ENCODE results near the gene RALGPS1. TPM values are rescaled to one million over a fixed set of nuclear protein-coding genes. Genes with fewer than 3 reads are reported as not detected.

Gene RALGPS1
- total and polyA plus RNA-seq, 7 donors, result 3.9 to 7.7 (median 5.4) TPM

DNA sequence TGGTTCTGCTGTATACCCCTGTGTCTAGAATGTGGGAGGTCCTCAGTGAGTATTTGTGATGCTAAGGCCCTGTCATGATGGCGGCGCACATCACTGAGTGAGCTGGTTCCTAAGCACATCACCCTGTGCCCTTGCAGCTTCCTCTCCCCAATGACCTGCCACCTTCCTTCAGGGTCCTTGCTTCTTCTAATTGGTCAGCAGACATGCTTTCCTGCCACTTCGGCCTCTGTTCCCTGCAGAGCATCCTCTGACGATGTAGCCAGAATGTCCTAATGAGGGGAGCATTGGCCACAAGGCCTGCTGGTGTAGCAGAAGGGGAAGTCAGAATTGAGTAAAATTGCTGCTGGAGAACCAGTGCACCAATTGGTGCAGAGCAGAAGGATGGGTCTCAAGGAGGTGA is 238.9 kb downstream of the RALGPS1 start:
- intact Hi-C loops (cut with DNase I), result no loop called here
- TF ChIP-seq, protein P1, sequence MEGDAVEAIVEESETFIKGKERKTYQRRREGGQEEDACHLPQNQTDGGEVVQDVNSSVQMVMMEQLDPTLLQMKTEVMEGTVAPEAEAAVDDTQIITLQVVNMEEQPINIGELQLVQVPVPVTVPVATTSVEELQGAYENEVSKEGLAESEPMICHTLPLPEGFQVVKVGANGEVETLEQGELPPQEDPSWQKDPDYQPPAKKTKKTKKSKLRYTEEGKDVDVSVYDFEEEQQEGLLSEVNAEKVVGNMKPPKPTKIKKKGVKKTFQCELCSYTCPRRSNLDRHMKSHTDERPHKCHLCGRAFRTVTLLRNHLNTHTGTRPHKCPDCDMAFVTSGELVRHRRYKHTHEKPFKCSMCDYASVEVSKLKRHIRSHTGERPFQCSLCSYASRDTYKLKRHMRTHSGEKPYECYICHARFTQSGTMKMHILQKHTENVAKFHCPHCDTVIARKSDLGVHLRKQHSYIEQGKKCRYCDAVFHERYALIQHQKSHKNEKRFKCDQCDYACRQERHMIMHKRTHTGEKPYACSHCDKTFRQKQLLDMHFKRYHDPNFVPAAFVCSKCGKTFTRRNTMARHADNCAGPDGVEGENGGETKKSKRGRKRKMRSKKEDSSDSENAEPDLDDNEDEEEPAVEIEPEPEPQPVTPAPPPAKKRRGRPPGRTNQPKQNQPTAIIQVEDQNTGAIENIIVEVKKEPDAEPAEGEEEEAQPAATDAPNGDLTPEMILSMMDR (IDR thresholded peaks at IDR 0.05), result no peak
- DNase-seq (no peak), ATAC-seq (no peak)
- H3K9me3 ChIP-seq, result no peaks in the 10 kb centered on the region
- no peak overlapping the region for H3K4me3 ChIP-seq
- H3K27me3 ChIP-seq (ENCODE audit: insufficient read depth in 3 of 3, low read length in 2 of 3), result no peaks in the 10 kb centered on the region
- H3K4me1 ChIP-seq, result peaks cover 19% of the 10 kb centered on the region
- no peaks in the 10 kb centered on the region for H3K36me3 ChIP-seq (ENCODE audit: insufficient read depth in 1 of 2, low read depth in 1 of 2)
- H3K27ac ChIP-seq, result no peak overlapping the region
- 95 to 98% (median 98%) methylated on average over 4 of the region's 4 CpGs for WGBS, 3 donors

DNA sequence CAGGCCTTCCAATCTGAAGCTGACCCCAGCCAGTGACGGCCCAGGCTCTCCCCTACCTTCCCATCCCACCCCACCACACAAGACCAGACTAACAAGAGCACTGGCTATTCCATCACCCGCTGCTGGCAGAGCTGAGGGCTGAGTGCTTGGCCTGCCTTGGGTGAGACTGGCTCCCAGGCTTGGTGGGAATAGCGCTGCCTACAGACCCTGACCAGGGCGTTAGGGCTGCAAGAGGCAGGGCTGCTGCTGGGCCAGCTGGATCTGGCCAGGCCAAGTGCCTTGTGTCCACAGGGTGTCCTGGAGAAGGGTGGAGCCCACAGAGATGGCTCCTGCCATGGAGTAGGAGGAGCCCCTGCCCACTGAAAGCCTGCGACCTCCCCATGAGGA is 239.4 kb downstream of the RALGPS1 start:
- Histone ChIP-seq H3K9me3 (no peaks in the 10 kb centered on the region), H3K36me3 (ENCODE audit: insufficient read depth in 1 of 2, low read depth in 1 of 2) (no peaks in the 10 kb centered on the region), H3K4me3 (no peak overlapping the region), H3K27me3 (ENCODE audit: insufficient read depth in 3 of 3, low read length in 2 of 3) (no peaks in the 10 kb centered on the region), H3K27ac (peak overlapping the region; percentile 76), H3K4me1 (peaks cover 24% of the 10 kb centered on the region)
- ATAC-seq, result peak in 3 of 4 donors; percentile 23 to 36 (median 25)
- intact Hi-C loops (cut with DNase I), result no loop called here
- TF ChIP-seq, protein P1 (IDR thresholded peaks at IDR 0.05), result no peak
- DNase-seq, result no peak
- WGBS, 3 donors, result 75 to 84% (median 82%) methylated on average over 5 of the region's 5 CpGs

DNA sequence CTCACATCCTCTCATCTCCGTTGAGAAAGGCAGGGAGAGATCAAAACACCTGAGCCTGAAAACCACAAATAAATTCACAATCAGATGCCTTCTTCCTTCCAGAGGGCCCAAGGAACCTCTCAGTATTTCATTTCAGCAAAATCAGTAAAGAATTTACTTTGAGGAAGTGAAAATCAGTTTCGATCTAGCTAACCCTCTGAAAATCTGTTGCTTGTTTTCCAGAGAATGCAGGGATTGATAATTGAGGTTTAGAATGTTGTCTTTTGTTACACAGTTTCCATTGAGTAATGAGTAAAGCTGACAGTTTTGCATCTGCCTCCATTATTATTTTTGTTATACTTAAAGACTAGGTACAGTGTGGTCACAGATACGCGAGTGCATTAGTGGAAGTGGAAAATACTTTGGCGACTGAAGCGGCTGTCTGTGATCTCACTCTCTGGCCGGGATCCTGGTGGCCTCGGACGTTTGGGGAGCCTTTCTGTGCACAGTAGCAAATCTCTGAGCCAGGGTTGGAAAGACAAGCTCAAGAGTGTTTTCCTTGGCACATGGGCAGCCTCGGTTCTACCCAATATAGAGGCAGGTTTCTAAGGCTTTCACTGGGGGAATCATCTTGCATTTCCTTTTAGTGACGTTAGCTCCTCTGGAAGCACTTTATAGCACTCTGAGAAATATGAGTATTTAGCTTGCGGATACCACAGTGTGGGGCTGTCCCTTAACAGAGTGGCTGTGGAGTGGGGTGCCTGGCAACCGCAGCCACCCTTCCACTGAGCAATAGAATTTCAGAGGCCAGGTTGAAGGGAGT is 240.0 kb downstream of the RALGPS1 start:
- WGBS, 3 donors, result 10 to 13% (median 11%) methylated on average over 13 of the region's 13 CpGs
- Histone ChIP-seq H3K4me1 (peaks cover 29% of the 10 kb centered on the region), H3K27ac (peak overlapping the region; percentile 76), H3K27me3 (ENCODE audit: insufficient read depth in 3 of 3, low read length in 2 of 3) (no peaks in the 10 kb centered on the region), H3K4me3 (peak overlapping the region; percentile 29), H3K9me3 (no peaks in the 10 kb centered on the region), H3K36me3 (ENCODE audit: insufficient read depth in 1 of 2, low read depth in 1 of 2) (no peaks in the 10 kb centered on the region)
- peak; percentile 12 to 69 (median 42) for ATAC-seq
- intact Hi-C loops (cut with DNase I), result no loop called here
- peak; percentile 71 to 78 for DNase-seq
- TF ChIP-seq, protein P1 (IDR thresholded peaks at IDR 0.05), result no peak

DNA sequence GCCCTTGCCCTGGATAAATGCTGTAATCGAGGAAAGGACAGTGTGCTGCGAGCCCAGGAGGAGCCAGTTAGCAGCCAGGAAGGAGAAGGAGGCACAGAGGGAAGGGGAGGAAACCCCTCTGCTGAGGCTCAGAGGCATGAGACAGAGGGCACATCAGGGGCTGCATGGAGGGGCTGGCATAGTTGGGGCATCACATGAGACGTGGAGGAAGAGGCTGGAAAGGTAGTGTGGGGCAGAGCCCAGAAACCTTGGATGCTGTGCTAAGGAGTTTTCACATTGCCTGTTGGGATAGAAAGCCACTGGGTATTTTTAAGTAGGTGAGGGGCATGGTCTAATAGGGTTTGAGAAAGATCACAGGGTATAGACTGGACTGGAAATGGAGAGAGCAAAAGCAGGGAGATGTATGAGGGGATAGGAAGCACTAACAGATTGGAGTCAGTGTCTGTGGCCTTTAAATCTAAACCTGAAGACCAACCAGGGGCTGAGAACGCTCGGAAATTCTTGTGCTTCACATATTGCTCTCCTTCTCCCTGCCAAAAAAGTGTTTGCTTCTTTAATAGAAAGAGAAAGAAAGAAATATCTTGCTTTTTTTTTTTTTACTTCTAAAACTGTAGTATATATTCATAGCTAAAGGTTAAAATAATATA is 240.9 kb downstream of the RALGPS1 start:
- intact Hi-C loops (cut with DNase I), result no loop called here
- ATAC-seq, result no peak
- 61 to 89% (median 63%) methylated on average over 5 of the region's 5 CpGs for WGBS, 3 donors
- no peaks in the 10 kb centered on the region for H3K36me3 ChIP-seq (ENCODE audit: insufficient read depth in 1 of 2, low read depth in 1 of 2)
- no peaks in the 10 kb centered on the region for H3K27me3 ChIP-seq (ENCODE audit: insufficient read depth in 3 of 3, low read length in 2 of 3)
- peak overlapping the region; percentile 76 for H3K27ac ChIP-seq
- peaks cover 37% of the 10 kb centered on the region for H3K4me1 ChIP-seq
- no peak overlapping the region for H3K4me3 ChIP-seq
- DNase-seq, result no peak
- TF ChIP-seq, protein P1 (IDR thresholded peaks at IDR 0.05), result no peak
- no peaks in the 10 kb centered on the region for H3K9me3 ChIP-seq
